MM.1S (cell line): ENCODE data around the gene ARHGAP32.

Source experiments
- DNase-seq: peaks from one replicate; pipeline ENCODE4 v3.0.0-alpha.2; 2015
- H2AFZ ChIP-seq: fragments of 300-600 bp; sonication (generic); 2 replicates; pipeline ENCODE4 v1.6.0; 2016; ENCODE audit warnings: antibody characterized with exemption, low read length
- H3F3A ChIP-seq: fragments of 300-600 bp; sonication (generic); 2 replicates; pipeline ENCODE4 v1.6.1; 2016; ENCODE audit warnings: mild to moderate bottlenecking, antibody characterized with exemption, low read length, moderate library complexity, mixed read lengths; ENCODE audit not compliant: insufficient read depth
- H3K27ac ChIP-seq: fragments of 300-600 bp; sonication (generic); 2 replicates; pipeline ENCODE4 v1.5.1; 2016; ENCODE audit warnings: mild to moderate bottlenecking, low read length
- H3K27me3 ChIP-seq: fragments of 300-600 bp; sonication (generic); replicated peaks from 2 replicates; pipeline ENCODE4 v1.6.0; 2016; ENCODE audit warnings: low read length; ENCODE audit not compliant: insufficient read depth
- H3K36me3 ChIP-seq: fragments of 300-600 bp; sonication (generic); replicated peaks from 2 replicates; pipeline ENCODE4 v1.6.1; 2016; ENCODE audit warnings: mild to moderate bottlenecking, low read length, mixed read lengths; ENCODE audit not compliant: insufficient read depth
- H3K4me1 ChIP-seq: fragments of 300-600 bp; sonication (generic); 2 replicates; pipeline ENCODE4 v1.6.1; 2016; ENCODE audit warnings: low read length, mixed read lengths
- H3K4me2 ChIP-seq: fragments of 300-600 bp; sonication (generic); 2 replicates; pipeline ENCODE4 v1.6.0; 2016; ENCODE audit warnings: low read depth, low read length
- H3K4me3 ChIP-seq: fragments of 300-600 bp; sonication (generic); 2 replicates; pipeline ENCODE4 v1.5.1; 2016; ENCODE audit warnings: low read length, mixed read lengths
- H3K79me2 ChIP-seq: fragments of 300-600 bp; sonication (generic); 2 replicates; pipeline ENCODE4 v1.6.1; 2016; ENCODE audit warnings: mixed run types, low read length, mixed read lengths
- H3K9ac ChIP-seq: fragments of 300-600 bp; sonication (generic); 2 replicates; pipeline ENCODE4 v1.6.1; 2016; ENCODE audit warnings: low read length, mixed read lengths
- H3K9me2 ChIP-seq: fragments of 300-600 bp; sonication (generic); replicated peaks from 2 replicates; pipeline ENCODE4 v1.6.1; 2016; ENCODE audit warnings: mild to moderate bottlenecking, low read length, mixed read lengths; ENCODE audit not compliant: insufficient read depth
- H3K9me3 ChIP-seq: fragments of 300-600 bp; sonication (generic); replicated peaks from 2 replicates; pipeline ENCODE4 v1.6.1; 2016; ENCODE audit warnings: mild to moderate bottlenecking, low read length, mixed read lengths; ENCODE audit not compliant: insufficient read depth
- H4K20me1 ChIP-seq: fragments of 300-600 bp; sonication (generic); 2 replicates; pipeline ENCODE4 v1.6.1; 2016; ENCODE audit warnings: mild to moderate bottlenecking, low read length, moderate library complexity, mixed read lengths; ENCODE audit not compliant: insufficient read depth
- CTCF ChIP-seq: fragments of 300-600 bp; sonication (generic); IDR thresholded peaks from 2 replicates; pipeline ENCODE4 v1.5.1; 2016; ENCODE audit warnings: antibody characterized with exemption, low read length, mixed read lengths
- EZH2 ChIP-seq: fragments of 300-600 bp; sonication (generic); optimal IDR thresholded peaks from 2 replicates; pipeline ENCODE3; 2017; ENCODE audit warnings: low read depth, mild to moderate bottlenecking, antibody characterized with exemption, low read length, mixed read lengths
- EZH2phosphoT487 ChIP-seq: fragments of 300-600 bp; sonication (generic); IDR thresholded peaks from 2 replicates; pipeline ENCODE4 v1.6.1; 2018; ENCODE audit warnings: antibody characterized with exemption, low read length

ARHGAP32 gene

DNA sequence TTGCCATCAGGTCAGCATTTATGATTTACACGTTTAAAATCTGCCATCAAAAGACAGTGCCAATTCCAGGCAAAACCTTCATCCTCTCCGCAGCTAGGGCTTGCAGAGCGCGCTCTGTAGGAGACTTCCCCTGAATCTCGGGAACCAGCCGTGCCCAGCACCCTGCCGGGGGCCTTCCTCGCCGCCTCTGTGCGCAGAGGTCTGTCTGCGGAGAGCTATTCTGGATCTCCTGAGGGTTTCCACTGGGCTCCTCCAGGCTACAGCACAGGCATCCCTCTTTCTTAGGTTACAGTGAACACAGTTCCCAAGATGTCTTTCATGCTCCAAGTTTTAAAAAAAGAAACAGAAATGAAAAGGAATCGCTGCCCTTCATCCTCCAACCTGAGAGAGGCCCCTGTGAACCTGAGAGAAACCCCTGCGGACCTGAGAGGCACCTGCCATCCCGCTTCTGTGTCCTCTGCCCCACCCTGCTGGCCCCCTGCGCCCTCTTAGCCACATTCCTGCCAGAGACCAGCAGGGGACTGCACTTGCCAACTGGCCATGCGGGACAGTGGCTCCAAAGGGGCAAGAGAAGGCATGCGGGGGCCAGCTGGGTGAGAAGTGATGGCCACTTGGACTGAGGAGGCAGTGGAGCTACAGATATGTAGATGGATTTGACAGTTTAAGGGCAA lies 265.6 kb downstream of the ARHGAP32 start:
- TF ChIP-seq EZH2, result no peak
- Histone ChIP-seq H3F3A (peaks cover 4% of the 10 kb centered on the region), H4K20me1 (no peaks in the 10 kb centered on the region), H3K9me2 (no peaks in the 10 kb centered on the region), H3K36me3 (no peaks in the 10 kb centered on the region), H3K9me3 (no peaks in the 10 kb centered on the region), H3K9ac (no peak overlapping the region), H3K27me3 (no peaks in the 10 kb centered on the region), H3K4me2 (no peak overlapping the region), H3K4me1 (peaks cover 19% of the 10 kb centered on the region), H3K79me2 (no peaks in the 10 kb centered on the region), H2AFZ (no peak overlapping the region), H3K4me3 (no peak overlapping the region), H3K27ac (no peak overlapping the region)
- DNase-seq, result no peak

GRCh38 chr11:128926000-128926399 lies 266.1 kb downstream of the ARHGAP32 start:
- no peak overlapping the region for H3K4me3 ChIP-seq
- no peak overlapping the region for H3K4me2 ChIP-seq
- no peak overlapping the region for H3K9ac ChIP-seq
- H3K27me3 ChIP-seq, result no peaks in the 10 kb centered on the region
- no peak overlapping the region for H3K27ac ChIP-seq
- H2AFZ ChIP-seq, result no peak overlapping the region
- no peaks in the 10 kb centered on the region for H3K36me3 ChIP-seq
- H4K20me1 ChIP-seq, result no peaks in the 10 kb centered on the region
- H3K4me1 ChIP-seq, result peaks cover 19% of the 10 kb centered on the region
- no peaks in the 10 kb centered on the region for H3K9me2 ChIP-seq
- no peaks in the 10 kb centered on the region for H3K79me2 ChIP-seq
- H3F3A ChIP-seq, result peaks cover 4% of the 10 kb centered on the region
- no peaks in the 10 kb centered on the region for H3K9me3 ChIP-seq
- DNase-seq, result no peak
- TF ChIP-seq EZH2phosphoT487 (no peak), CTCF (no peak), EZH2 (no peak)

DNA sequence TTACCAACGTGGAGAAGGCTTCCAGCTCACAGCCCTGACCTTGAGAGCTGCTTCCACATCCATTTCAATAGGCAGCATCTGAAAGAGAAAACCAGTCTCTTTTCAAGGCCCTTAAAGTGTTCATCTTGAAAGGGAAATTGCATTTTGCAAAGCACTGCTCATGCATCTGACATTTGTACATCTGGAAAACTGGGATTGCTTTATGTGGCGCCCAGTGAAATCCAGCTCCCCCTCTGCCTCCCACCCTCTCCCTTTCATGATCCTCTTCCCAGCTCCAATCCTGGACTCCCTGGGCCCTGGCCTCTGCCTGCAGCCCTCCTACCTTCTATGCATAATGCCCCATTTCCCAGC lies 266.9 kb downstream of the ARHGAP32 start:
- Histone ChIP-seq H3K4me3 (no peak overlapping the region), H3K27ac (no peak overlapping the region), H3K27me3 (no peaks in the 10 kb centered on the region), H3K9ac (no peak overlapping the region), H2AFZ (no peak overlapping the region), H3K36me3 (no peaks in the 10 kb centered on the region), H3K4me1 (peaks cover 19% of the 10 kb centered on the region), H3K79me2 (no peaks in the 10 kb centered on the region), H3K4me2 (no peak overlapping the region), H3K9me3 (no peaks in the 10 kb centered on the region), H3K9me2 (no peaks in the 10 kb centered on the region), H4K20me1 (no peaks in the 10 kb centered on the region), H3F3A (peaks cover 4% of the 10 kb centered on the region)
- TF ChIP-seq EZH2phosphoT487 (no peak), EZH2 (no peak), CTCF (no peak)
- no peak for DNase-seq

DNA sequence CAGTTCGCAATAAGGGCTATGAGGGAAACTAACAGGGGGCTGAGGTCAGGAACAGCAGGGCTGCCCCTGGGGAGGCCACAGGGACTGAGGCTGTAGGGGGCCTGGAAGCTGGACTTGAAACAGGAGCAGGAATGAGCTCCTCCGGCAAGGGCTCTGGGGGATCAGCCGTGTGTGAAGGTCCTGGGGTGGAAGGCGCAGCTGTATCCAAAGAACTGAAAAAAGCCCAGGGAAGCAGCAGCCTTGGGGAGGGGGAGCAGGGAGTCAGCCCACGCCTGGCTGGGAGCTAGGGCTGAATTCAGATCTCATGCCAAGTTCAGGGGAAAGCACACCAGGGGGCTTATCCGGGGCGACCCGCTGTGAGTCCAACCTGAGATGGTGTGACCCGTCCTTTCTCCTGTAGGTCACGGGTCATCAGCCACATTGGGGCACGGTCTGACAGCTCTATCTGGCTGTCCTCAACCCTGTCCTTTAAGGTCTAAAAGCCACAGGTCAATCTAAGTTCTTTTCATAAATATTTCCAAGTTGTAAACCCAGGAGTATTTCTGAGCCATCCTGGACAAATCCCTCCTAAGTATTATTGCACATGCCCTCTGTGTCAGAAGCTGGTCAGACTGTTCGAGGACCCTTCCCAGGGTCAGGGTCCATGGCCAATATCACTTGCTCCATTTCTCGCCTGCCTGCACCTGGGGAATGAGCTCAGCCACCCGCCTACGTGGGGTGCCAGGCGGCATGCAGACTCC lies 267.4 kb downstream of the ARHGAP32 start:
- H3K79me2 ChIP-seq, result no peaks in the 10 kb centered on the region
- no peak for TF ChIP-seq EZH2
- H3K4me1 ChIP-seq, result peaks cover 17% of the 10 kb centered on the region
- H2AFZ ChIP-seq, result no peak overlapping the region
- H3K9ac ChIP-seq, result no peak overlapping the region
- peaks cover 4% of the 10 kb centered on the region for H3F3A ChIP-seq
- H3K27ac ChIP-seq, result no peak overlapping the region
- no peak overlapping the region for H3K4me2 ChIP-seq
- H3K36me3 ChIP-seq, result no peaks in the 10 kb centered on the region
- no peak for DNase-seq
- no peaks in the 10 kb centered on the region for H4K20me1 ChIP-seq
- H3K27me3 ChIP-seq, result no peaks in the 10 kb centered on the region
- no peaks in the 10 kb centered on the region for H3K9me3 ChIP-seq
- no peaks in the 10 kb centered on the region for H3K9me2 ChIP-seq
- H3K4me3 ChIP-seq, result no peak overlapping the region
